ENCODE data around the gene PRDM9.
"Not testable (repeated sequence)": the region's sequence is repeated elsewhere in the genome, so short reads cannot be mapped to it uniquely, and the experiment has no call there.

DNA sequence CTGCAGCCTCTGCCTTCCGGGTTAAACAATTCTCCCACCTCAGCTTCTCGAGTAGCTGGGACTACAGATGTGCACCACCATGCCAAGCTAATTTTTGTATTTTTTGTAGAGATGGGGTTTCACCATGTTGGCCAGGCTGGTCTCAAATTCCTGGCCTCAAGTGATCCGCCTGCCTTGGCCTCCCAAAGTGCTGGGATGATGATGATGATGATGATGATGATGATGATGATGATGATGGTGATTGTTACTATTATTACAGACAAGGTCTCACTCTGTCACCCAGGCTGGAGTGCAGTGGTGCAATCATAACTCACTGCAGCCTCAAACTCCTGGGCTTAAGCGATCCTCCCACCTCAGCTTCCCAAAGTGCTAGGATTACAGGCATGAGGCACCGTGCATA is 3.0 kb downstream of the PRDM9 start:
- not testable (repeated sequence) for TF ChIP-seq POLR2A, POLR2AphosphoS5 (IDR thresholded peaks at IDR 0.05)
- TF ChIP-seq, protein P1, sequence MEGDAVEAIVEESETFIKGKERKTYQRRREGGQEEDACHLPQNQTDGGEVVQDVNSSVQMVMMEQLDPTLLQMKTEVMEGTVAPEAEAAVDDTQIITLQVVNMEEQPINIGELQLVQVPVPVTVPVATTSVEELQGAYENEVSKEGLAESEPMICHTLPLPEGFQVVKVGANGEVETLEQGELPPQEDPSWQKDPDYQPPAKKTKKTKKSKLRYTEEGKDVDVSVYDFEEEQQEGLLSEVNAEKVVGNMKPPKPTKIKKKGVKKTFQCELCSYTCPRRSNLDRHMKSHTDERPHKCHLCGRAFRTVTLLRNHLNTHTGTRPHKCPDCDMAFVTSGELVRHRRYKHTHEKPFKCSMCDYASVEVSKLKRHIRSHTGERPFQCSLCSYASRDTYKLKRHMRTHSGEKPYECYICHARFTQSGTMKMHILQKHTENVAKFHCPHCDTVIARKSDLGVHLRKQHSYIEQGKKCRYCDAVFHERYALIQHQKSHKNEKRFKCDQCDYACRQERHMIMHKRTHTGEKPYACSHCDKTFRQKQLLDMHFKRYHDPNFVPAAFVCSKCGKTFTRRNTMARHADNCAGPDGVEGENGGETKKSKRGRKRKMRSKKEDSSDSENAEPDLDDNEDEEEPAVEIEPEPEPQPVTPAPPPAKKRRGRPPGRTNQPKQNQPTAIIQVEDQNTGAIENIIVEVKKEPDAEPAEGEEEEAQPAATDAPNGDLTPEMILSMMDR (IDR thresholded peaks at IDR 0.05) = not testable (repeated sequence)

Data from prostate gland (tissue), 2 donors.